Ecto neural progenitor cell (in vitro differentiated cells): ENCODE measurements around the gene MRPL21.

Source experiments
- DNase-seq: peaks from one replicate; pipeline ENCODE4 v3.0.0-alpha.2; 2018; ENCODE audit warnings: low spot score

The MRPL21 gene

GRCh38 chr11:68903288-68904247 lies at the start of gene MRPL21, which contains the start of gene IGHMBP2:
Gene MRPL21 (minus strand): TSS chr11:68903832. CDS start chr11:68903810, 22 bp downstream.
Gene IGHMBP2 (plus strand): TSS chr11:68903891. CDS start chr11:68903953, 62 bp downstream.
- DNase-seq, result peak; percentile 90

GRCh38 chr11:68950762-68951161 lies 47.1 kb upstream of the MRPL21 start:
- DNase-seq, result peak; percentile 65

GRCh38 chr11:68950270-68950669 lies 46.6 kb upstream of the MRPL21 start:
- peak; percentile 60 for DNase-seq

DNA sequence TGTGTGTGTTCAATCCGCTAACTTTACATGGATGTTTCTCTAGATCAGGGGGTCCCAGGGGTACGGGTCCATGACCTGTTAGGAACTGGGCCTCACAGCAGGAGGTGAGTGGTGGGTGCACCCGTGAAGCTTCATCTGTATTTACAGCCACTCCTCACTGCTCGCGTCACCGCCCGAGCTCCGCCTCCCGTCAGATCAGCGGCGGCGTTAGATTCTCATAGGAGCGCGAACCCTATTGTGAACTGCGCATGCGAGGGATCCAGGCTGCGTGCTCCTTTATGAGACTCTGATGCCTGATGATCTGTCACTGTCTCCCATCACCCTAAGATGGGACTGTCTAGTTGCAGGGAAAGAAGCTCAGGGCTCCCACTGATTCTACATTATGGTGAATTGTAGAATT lies 45.3 kb upstream of the MRPL21 start:
- DNase-seq, result no peak

DNA sequence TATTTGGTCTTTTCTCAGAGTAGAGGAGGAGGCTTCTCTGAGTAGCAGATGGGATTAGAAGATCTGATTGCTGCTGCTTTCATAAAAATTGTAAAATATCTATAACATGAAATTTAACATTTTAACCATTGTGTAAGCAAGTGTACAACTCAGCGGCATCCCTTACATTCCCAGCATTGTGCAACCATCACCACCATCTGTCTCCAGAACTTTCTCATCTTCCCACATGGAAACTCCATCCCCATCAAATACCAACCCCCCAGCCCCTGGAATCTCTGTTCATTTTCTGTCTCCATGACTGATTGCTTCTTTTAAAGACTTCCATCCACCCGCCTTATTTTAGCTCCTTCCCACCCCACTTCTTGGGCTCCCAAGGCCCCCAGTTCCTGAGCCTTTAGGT lies 44.9 kb upstream of the MRPL21 start:
- DNase-seq, result no peak

GRCh38 chr11:68947151-68947550 lies 43.5 kb upstream of the MRPL21 start:
- DNase-seq, result no peak

GRCh38 chr11:68946416-68947090 lies 42.9 kb upstream of the MRPL21 start:
- DNase-seq, result no peak

DNA sequence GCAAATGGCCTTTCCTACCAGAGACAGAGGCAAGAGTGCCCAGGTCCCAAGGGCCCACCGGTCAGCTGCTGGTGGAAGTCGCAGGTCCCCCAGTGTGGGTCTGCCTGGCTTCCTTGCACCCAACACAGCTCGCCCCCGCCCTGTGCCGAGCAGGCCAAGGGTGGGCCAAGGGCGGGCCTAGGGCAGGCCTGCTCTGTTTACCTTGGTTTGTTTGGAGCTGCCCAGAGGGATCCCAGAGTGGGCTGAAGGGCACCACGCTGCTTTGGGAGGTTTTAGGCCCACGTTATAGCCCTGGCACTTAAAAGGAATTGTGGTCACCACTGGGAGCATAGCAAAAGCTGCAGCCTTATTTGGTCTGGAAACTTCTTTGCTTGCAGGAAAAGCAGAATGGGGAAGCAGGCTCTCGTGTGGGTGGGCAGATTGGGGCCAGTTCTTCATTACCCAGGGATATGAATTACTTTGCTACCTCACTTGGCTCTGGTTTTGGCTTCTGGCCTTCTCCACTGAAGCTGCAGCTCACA lies 39.2 kb upstream of the MRPL21 start:
- no peak for DNase-seq

GRCh38 chr11:68942095-68942620 lies 38.5 kb upstream of the MRPL21 start:
- no peak for DNase-seq

GRCh38 chr11:68941324-68942094 lies 37.9 kb upstream of the MRPL21 start:
- DNase-seq, result no peak

GRCh38 chr11:68940651-68941323 lies 37.2 kb upstream of the MRPL21 start:
- no peak for DNase-seq

- no peak for DNase-seq
Measured at GRCh38 chr11:68939583-68940555, 36.2 kb upstream of the MRPL21 start.

DNA sequence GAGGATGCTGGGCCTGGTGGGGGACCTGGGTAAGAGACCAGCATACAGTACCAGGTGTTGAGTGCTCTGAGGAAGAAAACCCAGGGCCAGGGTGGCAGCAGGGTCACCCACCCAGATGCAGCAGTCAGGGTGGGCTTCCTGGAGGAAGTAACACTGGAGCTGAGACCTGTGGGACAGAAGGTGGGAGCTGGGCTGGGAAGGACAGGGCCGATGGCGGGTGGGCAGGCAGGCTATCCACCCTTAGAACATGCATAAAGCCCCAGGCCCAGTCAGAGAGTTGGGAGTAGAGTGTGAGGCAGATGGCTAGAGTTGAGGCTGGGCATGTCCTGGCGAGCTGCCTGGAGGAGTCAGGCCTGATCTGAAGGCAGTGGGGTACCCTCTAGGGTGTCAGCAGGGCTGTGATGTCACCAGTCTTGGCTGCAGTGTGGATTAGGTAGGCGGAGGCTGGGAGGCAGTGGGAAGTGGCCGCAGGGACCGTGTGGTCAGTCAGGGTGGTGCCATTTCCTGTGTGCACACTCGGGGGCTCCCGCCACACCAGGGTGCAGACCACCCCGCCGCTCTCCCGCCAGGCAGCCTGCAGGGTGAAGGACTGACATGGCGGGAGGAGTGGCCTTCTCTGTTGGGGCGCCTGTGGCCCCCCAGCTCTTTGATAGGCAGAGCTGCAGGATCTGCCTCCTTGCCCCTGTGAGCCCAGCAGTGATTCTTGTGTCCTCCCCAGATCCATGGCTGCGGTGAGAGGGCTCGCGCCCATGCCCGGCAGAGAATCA lies 35.4 kb upstream of the MRPL21 start:
- no peak for DNase-seq

DNA sequence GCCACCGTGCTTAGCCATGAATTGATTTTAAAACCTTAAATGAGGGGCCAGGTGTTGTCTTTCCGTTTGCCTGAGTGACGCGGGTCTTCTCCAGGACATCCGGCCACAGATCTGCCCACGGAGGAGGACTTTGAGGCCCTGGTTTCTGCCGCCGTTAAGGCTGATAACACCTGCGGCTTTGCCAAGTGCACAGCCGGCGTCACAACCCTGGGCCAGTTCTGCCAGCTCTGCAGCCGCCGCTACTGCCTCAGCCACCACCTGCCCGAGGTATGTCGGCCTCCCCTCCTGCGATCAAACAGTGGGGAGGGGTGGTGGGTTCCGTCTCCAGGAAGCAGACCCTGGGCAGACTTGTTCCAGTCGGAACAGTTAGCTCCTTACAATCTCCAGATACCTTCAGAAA lies 34.5 kb upstream of the MRPL21 start:
- DNase-seq, result no peak

DNA sequence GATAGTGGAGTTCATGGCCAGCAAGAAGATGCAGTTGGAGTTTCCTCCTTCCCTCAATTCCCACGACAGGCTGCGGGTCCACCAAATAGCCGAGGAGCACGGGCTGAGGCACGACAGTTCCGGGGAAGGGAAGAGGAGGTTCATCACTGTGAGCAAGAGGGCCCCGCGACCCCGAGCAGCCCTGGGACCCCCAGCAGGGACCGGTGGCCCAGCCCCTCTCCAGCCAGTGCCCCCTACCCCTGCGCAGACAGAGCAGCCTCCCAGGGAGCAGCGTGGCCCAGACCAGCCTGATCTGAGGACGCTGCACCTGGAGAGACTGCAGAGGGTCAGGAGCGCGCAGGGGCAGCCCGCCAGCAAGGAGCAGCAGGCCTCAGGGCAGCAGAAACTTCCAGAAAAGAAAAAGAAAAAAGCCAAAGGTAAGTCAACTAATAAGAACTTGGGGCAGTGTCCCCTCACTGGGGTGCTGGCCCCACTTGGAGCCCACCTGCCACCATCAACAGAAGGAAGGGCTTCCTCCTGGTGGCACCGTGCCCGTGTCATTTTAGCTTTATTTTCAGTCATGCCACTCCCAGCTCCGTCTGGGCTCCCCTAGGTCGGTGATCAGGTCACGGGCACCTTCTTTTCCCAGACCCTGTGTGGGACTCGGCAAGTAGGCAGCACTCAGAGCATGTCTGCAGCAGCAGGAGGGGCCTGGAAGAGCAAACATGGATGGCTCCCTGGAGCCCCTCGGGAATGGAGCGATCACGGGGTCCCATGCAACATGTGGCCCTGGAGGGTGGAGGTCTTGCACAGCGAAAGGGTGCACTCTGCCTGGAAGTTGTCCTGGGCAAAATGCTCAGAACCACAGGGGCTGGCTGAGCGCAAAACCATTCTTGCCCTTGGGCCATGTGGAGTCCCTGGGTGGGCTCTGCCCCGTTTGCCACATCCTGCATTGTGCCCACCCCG lies 33.3 kb upstream of the MRPL21 start:
- DNase-seq, result no peak

GRCh38 chr11:68936358-68936636 lies 32.7 kb upstream of the MRPL21 start:
- DNase-seq, result no peak

- DNase-seq, result no peak
Measured at GRCh38 chr11:68935516-68936357, 32.1 kb upstream of the MRPL21 start.
